B cell (primary cell): ENCODE results near the gene CD4. TPM values are rescaled to one million over a fixed set of nuclear protein-coding genes. Genes with fewer than 3 reads are reported as not detected.

Source experiments
- ATAC-seq: fragments of 200-7000 bp; cut with Tn5 transposase; one replicate; pipeline ENCODE4 v1.10.0; 2021; ENCODE audit warnings: low read depth, mild to moderate bottlenecking, moderate number of reproducible peaks, moderate library complexity
- CTCF ChIA-PET: fragments of 350-600 bp; sonication (Branson Sonifier 250); formaldehyde crosslinking; loops from one replicate; lab custom pipeline; 2021; ENCODE audit warnings: antibody characterized with exemption, inconsistent platforms; lab: Charles Lee
- POLR2A ChIA-PET: fragments of 350-600 bp; sonication (Branson Sonifier 250); formaldehyde crosslinking; loops from one replicate; lab custom pipeline; 2021; ENCODE audit warnings: antibody characterized with exemption; lab: Charles Lee
- DNase-seq: peaks from one replicate; pipeline ENCODE4 v3.0.0; 2013
- H2AFZ ChIP-seq: 2 replicates; pipeline ENCODE4 v1.6.1; 2012; ENCODE audit warnings: mild to moderate bottlenecking, low read depth, low read length; ENCODE audit not compliant: insufficient read depth, poor library complexity, severe bottlenecking
- H3K27ac ChIP-seq, 2 donors: 1 replicate in 1 of 2; 2 replicates in 1 of 2; pipeline ENCODE4 v1.5.1; 2012 to 2013; ENCODE audit warnings: low read length in 2 of 2, mild to moderate bottlenecking in 2 of 2, moderate library complexity in 1 of 2
- H3K27me3 ChIP-seq, 4 experiments: fragments of 200-600 bp in 1 of 4; sonication (generic) in 1 of 4; replicated peaks in 1 of 4; 1 replicate in 2 of 4; 2 replicates in 2 of 4; pipeline versions ENCODE4 v1.6.1 to v1.7.0; 2013 to 2016; ENCODE audit warnings: low read length in 3 of 4, mild to moderate bottlenecking in 2 of 4, mixed read lengths in 1 of 4, moderate library complexity in 1 of 4; ENCODE audit not compliant: insufficient read depth in 4 of 4, control insufficient read depth in 3 of 4; ENCODE audit errors: control extremely low read depth in 1 of 4
- H3K36me3 ChIP-seq, 2 experiments: replicated peaks in 1 of 2; 1 replicate in 1 of 2; 2 replicates in 1 of 2; pipeline versions ENCODE4 v1.6.1 to v1.7.1; 2013; ENCODE audit warnings: low read length in 1 of 2; ENCODE audit not compliant: insufficient read depth in 2 of 2, control insufficient read depth in 1 of 2; ENCODE audit errors: control extremely low read depth in 1 of 2, extremely low read depth in 1 of 2
- H3K4me1 ChIP-seq, 2 donors: fragments of 200-600 bp in 1 of 2; sonication (generic) in 1 of 2; 1 replicate in 1 of 2; 2 replicates in 1 of 2; pipeline versions ENCODE4 v1.5.1 to v1.6.1; 2013 to 2017; ENCODE audit warnings: low read length in 2 of 2; ENCODE audit not compliant: control insufficient read depth in 2 of 2, insufficient read depth in 2 of 2
- H3K4me2 ChIP-seq: replicated peaks from 2 replicates; pipeline ENCODE3; 2012; ENCODE audit warnings: mild to moderate bottlenecking, low read depth, low read length; ENCODE audit not compliant: poor library complexity, severe bottlenecking
- H3K4me3 ChIP-seq, 5 experiments: fragments of 200-600 bp in 1 of 5; sonication (generic) in 1 of 5; 1 replicate in 3 of 5; 2 replicates in 2 of 5; pipeline versions ENCODE4 v1.5.1 to v1.7.0; 2011 to 2016; ENCODE audit warnings: low read length in 4 of 5, mild to moderate bottlenecking in 4 of 5, low read depth in 2 of 5, control low read depth in 1 of 5, moderate library complexity in 1 of 5; ENCODE audit not compliant: insufficient read depth in 1 of 5; ENCODE audit errors: control extremely low read depth in 1 of 5, extremely low read depth in 1 of 5
- H3K79me2 ChIP-seq: fragments of 200-600 bp; sonication (generic); one replicate; pipeline ENCODE4 v1.6.0; 2016; ENCODE audit warnings: low read length; ENCODE audit not compliant: control insufficient read depth, insufficient read depth
- H3K9ac ChIP-seq: fragments of 200-600 bp; sonication (generic); 2 replicates; pipeline ENCODE4 v1.6.1; 2017; ENCODE audit warnings: mild to moderate bottlenecking, low read length, moderate library complexity
- H3K9me3 ChIP-seq, 3 donors: one replicate each; pipeline versions ENCODE4 v1.6.1 to v1.7.1; 2013; ENCODE audit warnings: low read length in 2 of 3; ENCODE audit not compliant: control insufficient read depth in 2 of 3, insufficient read depth in 1 of 3; ENCODE audit errors: control extremely low read depth in 1 of 3
- H4K20me1 ChIP-seq: 2 replicates; pipeline ENCODE4 v1.6.0; 2012; ENCODE audit warnings: mild to moderate bottlenecking, low read length; ENCODE audit not compliant: insufficient read depth, control insufficient read depth, poor library complexity, severe bottlenecking
- H3K27ac Mint-ChIP-seq: one replicate; pipeline ENCODE4 v1.8.0; 2021; ENCODE audit warnings: mixed read lengths
- H3K27me3 Mint-ChIP-seq: one replicate; pipeline ENCODE4 v1.8.0; 2021; ENCODE audit warnings: mixed read lengths
- H3K4me1 Mint-ChIP-seq: one replicate; pipeline ENCODE4 v1.8.0; 2021; ENCODE audit warnings: mixed read lengths
- H3K4me3 Mint-ChIP-seq: one replicate; pipeline ENCODE4 v1.8.0; 2021; ENCODE audit warnings: mixed read lengths
- H3K9me3 Mint-ChIP-seq: one replicate; pipeline ENCODE4 v1.8.0; 2022; ENCODE audit warnings: mixed read lengths; ENCODE audit not compliant: insufficient read depth
- EZH2 ChIP-seq: IDR thresholded peaks from 2 replicates; pipeline ENCODE4 v1.6.1; 2012; ENCODE audit warnings: borderline replicate concordance, low read depth, mild to moderate bottlenecking, moderate library complexity, low read length; ENCODE audit not compliant: insufficient read depth, poor library complexity, severe bottlenecking
- WGBS: methylation state at CpG from one replicate; pipeline ENCODE4 v1.1.5; 2013; ENCODE audit warnings: missing lambda C conversion rate; ENCODE audit not compliant: insufficient coverage; 5-methylcytosine and 5-hydroxymethylcytosine counted together
- intact Hi-C: fragments of 100-400 bp; cut with micrococcal nuclease; formaldehyde crosslinking; loops from one replicate; pipeline ENCODE4 v1.10.0; 2022
- polyA plus RNA-seq: library from polyadenylated mRNA; depleted of rRNA; stranded (reverse); fragments of >200 nt; gene quantifications from 2 replicates; pipeline ENCODE4 v1.2.3, GENCODE V29; 2012
- total RNA-seq, 2 donors: library from RNA; stranded (reverse); fragments of 120-200 nt in 1 of 2; gene quantifications; 1 replicate in 1 of 2; 2 replicates in 1 of 2; pipeline versions ENCODE4 v1.2.3 to v1.2.4, GENCODE V29; 2013 to 2022
- TF ChIP-seq, protein P1 (sequence below): fragments of 200-600 bp; IDR thresholded peaks from one replicate; pipeline ENCODE4 v1.8.0; 2022; ENCODE audit warnings: antibody characterized with exemption, mild to moderate bottlenecking

Gene CD4
- total and polyA plus RNA-seq, 2 donors (not counting 1 experiment from before 2014, with no cell fraction given) = 0.49 to 2.2 TPM

DNA sequence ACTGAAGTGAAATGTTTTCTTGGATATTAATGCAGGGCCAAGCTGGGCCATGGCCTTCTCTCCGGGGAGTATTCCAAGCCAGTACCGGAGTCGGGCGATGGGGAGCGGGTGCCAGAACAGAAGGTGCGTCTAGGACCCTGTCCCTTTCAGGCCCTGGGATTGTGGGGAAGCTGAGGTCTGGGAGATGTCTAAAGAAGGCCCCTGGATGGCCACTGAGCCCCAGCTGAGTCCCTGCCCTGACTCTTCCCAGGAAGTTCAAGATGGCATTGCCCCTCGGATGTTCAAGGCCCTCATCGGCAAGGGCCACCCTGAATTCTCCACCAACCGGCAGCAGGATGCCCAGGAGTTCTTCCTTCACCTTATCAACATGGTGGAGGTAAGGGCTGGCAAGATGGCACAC lies 70.8 kb downstream of the CD4 start:
- Histone ChIP-seq H3K4me3 (no peak overlapping the region), H3K79me2 (peaks cover 29% of the 10 kb centered on the region), H3K4me2 (no peak overlapping the region), H3K9ac (no peak overlapping the region), H3K9me3 (no peaks in the 10 kb centered on the region), H2AFZ (no peak overlapping the region), H3K4me1 (no peaks in the 10 kb centered on the region), H3K36me3 (peaks cover 0 to 84% of the 10 kb centered on the region in 2 experiments), H4K20me1 (peaks cover 5% of the 10 kb centered on the region), H3K27ac (no peak overlapping the region), H3K27me3 (no peaks in the 10 kb centered on the region)
- Mint-ChIP-seq H3K4me1 (no peaks in the 10 kb centered on the region), H3K27ac (no peak overlapping the region), H3K27me3 (no peaks in the 10 kb centered on the region), H3K9me3 (no peaks in the 10 kb centered on the region), H3K4me3 (no peak overlapping the region)
- TF ChIP-seq, protein P1, sequence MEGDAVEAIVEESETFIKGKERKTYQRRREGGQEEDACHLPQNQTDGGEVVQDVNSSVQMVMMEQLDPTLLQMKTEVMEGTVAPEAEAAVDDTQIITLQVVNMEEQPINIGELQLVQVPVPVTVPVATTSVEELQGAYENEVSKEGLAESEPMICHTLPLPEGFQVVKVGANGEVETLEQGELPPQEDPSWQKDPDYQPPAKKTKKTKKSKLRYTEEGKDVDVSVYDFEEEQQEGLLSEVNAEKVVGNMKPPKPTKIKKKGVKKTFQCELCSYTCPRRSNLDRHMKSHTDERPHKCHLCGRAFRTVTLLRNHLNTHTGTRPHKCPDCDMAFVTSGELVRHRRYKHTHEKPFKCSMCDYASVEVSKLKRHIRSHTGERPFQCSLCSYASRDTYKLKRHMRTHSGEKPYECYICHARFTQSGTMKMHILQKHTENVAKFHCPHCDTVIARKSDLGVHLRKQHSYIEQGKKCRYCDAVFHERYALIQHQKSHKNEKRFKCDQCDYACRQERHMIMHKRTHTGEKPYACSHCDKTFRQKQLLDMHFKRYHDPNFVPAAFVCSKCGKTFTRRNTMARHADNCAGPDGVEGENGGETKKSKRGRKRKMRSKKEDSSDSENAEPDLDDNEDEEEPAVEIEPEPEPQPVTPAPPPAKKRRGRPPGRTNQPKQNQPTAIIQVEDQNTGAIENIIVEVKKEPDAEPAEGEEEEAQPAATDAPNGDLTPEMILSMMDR = no peak
- TF ChIP-seq EZH2 = no peak
- ChIA-PET POLR2A (no interaction called here), CTCF (interaction anchor here (1.4 to 2.4 kb wide), 2 partner anchors 9 to 13 kb away, joined by 4 to 7 read pairs; partner anchors contain the start of gene SPSB2)
- no peak for DNase-seq
- 99% methylated on average over 6 of the region's 9 CpGs for WGBS
- intact Hi-C loops = no loop called here
- no peak for ATAC-seq

DNA sequence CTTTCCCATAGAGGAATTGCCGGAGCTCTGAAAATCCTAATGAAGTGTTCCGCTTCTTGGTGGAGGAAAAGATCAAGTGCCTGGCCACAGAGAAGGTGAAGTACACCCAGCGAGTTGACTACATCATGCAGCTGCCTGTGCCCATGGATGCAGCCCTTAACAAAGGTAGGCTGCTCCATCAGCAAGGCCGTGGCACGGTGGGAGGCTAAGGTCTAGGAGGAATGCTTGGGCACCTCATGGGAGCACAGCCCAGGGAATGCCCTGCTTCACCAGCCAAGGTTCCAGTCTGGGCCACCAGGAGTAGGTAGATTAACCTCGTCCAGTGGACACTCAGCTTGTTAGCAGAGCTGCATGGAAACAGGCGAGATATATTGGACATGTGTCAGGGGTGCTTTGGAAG lies 71.6 kb downstream of the CD4 start:
- WGBS = 97% methylated on average over 7 of the region's 7 CpGs
- no peak for TF ChIP-seq EZH2
- TF ChIP-seq, protein P1 = no peak
- Histone ChIP-seq H3K79me2 (peaks cover 21% of the 10 kb centered on the region), H2AFZ (no peak overlapping the region), H3K4me2 (no peak overlapping the region), H3K4me1 (no peaks in the 10 kb centered on the region), H3K36me3 (peaks cover 0 to 76% of the 10 kb centered on the region in 2 experiments), H3K4me3 (no peak overlapping the region), H3K27ac (no peak overlapping the region), H3K9ac (no peak overlapping the region), H3K27me3 (no peaks in the 10 kb centered on the region), H3K9me3 (no peaks in the 10 kb centered on the region), H4K20me1 (peaks cover under 1% of the 10 kb centered on the region)
- ATAC-seq = no peak
- Mint-ChIP-seq H3K27ac (no peak overlapping the region), H3K27me3 (no peaks in the 10 kb centered on the region), H3K4me3 (no peak overlapping the region), H3K4me1 (peaks cover 3% of the 10 kb centered on the region), H3K9me3 (no peaks in the 10 kb centered on the region)
- intact Hi-C loops = no loop called here
- no peak for DNase-seq
- CTCF ChIA-PET = interaction anchor here (0.9 to 2.4 kb wide), 4 partner anchors 8 to 251 kb away, joined by 3 to 7 read pairs (median 4); no protein-coding TSS in a partner anchor
- POLR2A ChIA-PET = interaction anchor here (1.1 kb wide), 1 partner anchor 9 kb away, joined by 3 read pairs; the partner anchor contains the start of gene USP5
